SK-N-MC (cell line): ENCODE results near the gene TBC1D30.
"Not testable (repeated sequence)": the region's sequence is repeated elsewhere in the genome, so short reads cannot be mapped to it uniquely, and the experiment has no call there.

Experiments used
- DNase-seq: peaks from one replicate; pipeline ENCODE4 v3.0.0-alpha.2; 2011; ENCODE audit warnings: low read depth, low spot score
- H3K27ac ChIP-seq: fragments of 200-600 bp; sonication (generic); 2 replicates; pipeline ENCODE4 v1.5.1; 2016; ENCODE audit warnings: mixed run types
- H3K36me3 ChIP-seq: fragments of 200-600 bp; sonication (generic); 2 replicates; pipeline ENCODE4 v1.6.1; 2017; ENCODE audit warnings: antibody characterized with exemption, low read length, mixed read lengths; ENCODE audit not compliant: insufficient read depth
- H3K4me3 ChIP-seq: fragments of 200-600 bp; sonication (generic); 2 replicates; pipeline ENCODE4 v1.5.1; 2016
- H3K9ac ChIP-seq: fragments of 200-600 bp; sonication (generic); 2 replicates; pipeline ENCODE4 v1.8.0; 2017; ENCODE audit warnings: mixed run types, mixed read lengths; ENCODE audit not compliant: insufficient read length
- H3K9me3 ChIP-seq: fragments of 200-600 bp; sonication (generic); 2 replicates; pipeline ENCODE4 v1.6.1; 2017; ENCODE audit warnings: low read depth, mild to moderate bottlenecking, antibody characterized with exemption, low read length, moderate library complexity, mixed read lengths
- EZH2 ChIP-seq: fragments of 200-600 bp; sonication (generic); IDR thresholded peaks from one replicate; pipeline ENCODE4 v1.6.1; 2017; ENCODE audit warnings: antibody characterized with exemption
- FOXP2 ChIP-seq: optimal IDR thresholded peaks from 2 replicates; pipeline ENCODE3; 2011; ENCODE audit warnings: mild to moderate bottlenecking, moderate library complexity; ENCODE audit not compliant: insufficient read depth; ENCODE audit errors: extremely low read length, control extremely low read depth
- POLR2AphosphoS5 ChIP-seq: IDR thresholded peaks from 2 replicates; pipeline ENCODE4 v1.6.1; 2012; ENCODE audit warnings: mild to moderate bottlenecking, low read depth, low read length, borderline replicate concordance

TBC1D30 gene

GRCh38 chr12:64833928-64834327, 9.5 kb downstream of the TBC1D30 start:
- no peak overlapping the region for H3K4me3 ChIP-seq
- TF ChIP-seq FOXP2 (no peak), EZH2 (no peak), POLR2AphosphoS5 (no peak)
- H3K9ac ChIP-seq, result no peak overlapping the region
- DNase-seq, result no peak
- no peak overlapping the region for H3K27ac ChIP-seq
- H3K9me3 ChIP-seq, result no peaks in the 10 kb centered on the region
- no peaks in the 10 kb centered on the region for H3K36me3 ChIP-seq

GRCh38 chr12:64835901-64836300, 11.5 kb downstream of the TBC1D30 start:
- H3K4me3 ChIP-seq, result no peak overlapping the region
- H3K9ac ChIP-seq, result no peak overlapping the region
- no peaks in the 10 kb centered on the region for H3K36me3 ChIP-seq
- no peak for DNase-seq
- TF ChIP-seq EZH2 (no peak), FOXP2 (no peak), POLR2AphosphoS5 (no peak)
- H3K27ac ChIP-seq, result no peak overlapping the region
- H3K9me3 ChIP-seq, result no peaks in the 10 kb centered on the region

DNA sequence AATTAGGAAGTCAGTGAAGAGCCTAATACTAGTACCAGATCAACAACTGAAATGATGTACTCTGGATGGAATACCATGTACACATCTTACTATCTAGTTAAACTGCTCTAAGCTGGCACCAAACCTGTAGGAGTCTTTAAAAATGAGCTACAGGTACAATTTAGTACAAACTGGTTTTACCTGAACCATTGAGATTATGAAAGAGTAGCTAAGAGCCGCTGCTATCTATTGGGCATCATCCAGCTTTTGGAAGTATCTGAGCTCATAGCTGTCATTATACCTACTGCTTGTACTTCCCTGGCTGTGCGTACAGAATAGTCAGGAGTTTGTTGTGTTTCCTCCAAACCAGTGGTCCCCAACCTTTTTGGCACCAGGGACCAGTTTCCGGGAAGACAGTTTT, 12.4 kb downstream of the TBC1D30 start:
- no peak for DNase-seq
- TF ChIP-seq EZH2 (no peak), FOXP2 (no peak), POLR2AphosphoS5 (no peak)
- Histone ChIP-seq H3K27ac (no peak overlapping the region), H3K9me3 (no peaks in the 10 kb centered on the region), H3K4me3 (no peak overlapping the region), H3K9ac (no peak overlapping the region), H3K36me3 (no peaks in the 10 kb centered on the region)

- no peak for TF ChIP-seq POLR2AphosphoS5
Measured at GRCh38 chr12:64837427-64837826, 13.0 kb downstream of the TBC1D30 start.

DNA sequence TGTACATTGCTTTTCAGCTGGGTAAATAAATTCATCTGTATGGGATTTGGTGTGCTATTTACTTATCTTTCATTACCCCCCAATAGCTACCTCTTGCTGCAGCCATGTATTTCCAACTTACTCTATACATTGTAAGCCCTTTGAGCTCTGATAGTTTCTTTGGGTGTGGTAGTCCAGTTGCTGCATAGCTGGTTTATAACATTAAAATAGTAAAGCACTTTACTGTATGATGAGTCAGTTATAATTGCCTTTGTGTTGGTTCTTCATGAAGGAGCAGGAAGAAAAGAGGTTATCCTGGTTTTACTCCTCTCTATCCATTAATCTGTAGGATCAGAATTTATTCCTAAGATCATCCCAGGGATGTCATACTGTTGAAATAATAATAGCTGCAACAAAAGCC, 15.7 kb downstream of the TBC1D30 start:
- no peak for TF ChIP-seq FOXP2
- DNase-seq, result no peak
- Histone ChIP-seq H3K27ac (no peak overlapping the region), H3K9ac (no peak overlapping the region), H3K36me3 (no peaks in the 10 kb centered on the region), H3K9me3 (no peaks in the 10 kb centered on the region), H3K4me3 (no peak overlapping the region)

More at GRCh38 chr12:64837427-64837826, 13.0 kb downstream of the TBC1D30 start:
- Histone ChIP-seq H3K4me3 (no peak overlapping the region), H3K9me3 (no peaks in the 10 kb centered on the region), H3K9ac (no peak overlapping the region), H3K36me3 (no peaks in the 10 kb centered on the region), H3K27ac (no peak overlapping the region)
- no peak for DNase-seq

DNA sequence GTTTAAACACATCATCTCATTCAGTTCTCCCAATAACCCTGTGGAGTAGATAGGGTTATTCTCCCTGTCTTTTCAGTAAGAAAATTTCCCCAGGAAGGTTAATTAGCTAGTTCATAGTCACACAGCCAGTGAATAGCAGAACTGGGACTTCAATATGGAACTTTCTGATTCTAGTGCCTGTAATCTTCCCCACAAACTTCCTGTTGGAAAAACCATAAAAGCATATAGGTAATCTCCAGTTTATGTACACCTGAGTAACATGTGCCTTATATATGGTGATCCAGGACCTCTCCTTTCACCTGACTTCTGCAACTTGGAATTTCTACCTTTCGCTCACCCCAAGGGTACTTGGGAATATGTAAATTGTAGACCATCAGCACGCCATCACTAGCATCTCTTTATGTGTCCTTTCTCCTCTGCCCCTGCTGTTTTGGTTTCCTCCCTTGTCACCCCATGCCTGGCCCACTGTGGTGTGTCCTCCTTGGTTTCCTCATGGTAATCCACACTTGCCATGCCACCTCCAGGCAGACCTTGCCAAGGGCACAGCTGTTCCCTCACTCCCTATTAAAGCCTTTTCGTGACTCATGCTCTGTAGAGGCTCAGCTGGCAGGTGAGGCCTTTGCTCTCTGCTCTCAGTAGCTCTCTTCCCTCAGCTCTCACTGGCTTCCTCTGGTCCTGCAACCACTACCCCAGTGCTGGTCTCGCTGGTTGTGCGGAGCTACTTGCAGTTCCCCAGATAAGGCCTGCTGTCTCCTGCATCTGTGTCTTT, 16.7 kb downstream of the TBC1D30 start:
- TF ChIP-seq POLR2AphosphoS5, result no peak
- no peak for TF ChIP-seq EZH2
- TF ChIP-seq FOXP2, result no peak
- Histone ChIP-seq H3K27ac (no peak overlapping the region), H3K9me3 (no peaks in the 10 kb centered on the region), H3K4me3 (no peak overlapping the region), H3K9ac (no peak overlapping the region), H3K36me3 (no peaks in the 10 kb centered on the region)
- DNase-seq, result no peak

DNA sequence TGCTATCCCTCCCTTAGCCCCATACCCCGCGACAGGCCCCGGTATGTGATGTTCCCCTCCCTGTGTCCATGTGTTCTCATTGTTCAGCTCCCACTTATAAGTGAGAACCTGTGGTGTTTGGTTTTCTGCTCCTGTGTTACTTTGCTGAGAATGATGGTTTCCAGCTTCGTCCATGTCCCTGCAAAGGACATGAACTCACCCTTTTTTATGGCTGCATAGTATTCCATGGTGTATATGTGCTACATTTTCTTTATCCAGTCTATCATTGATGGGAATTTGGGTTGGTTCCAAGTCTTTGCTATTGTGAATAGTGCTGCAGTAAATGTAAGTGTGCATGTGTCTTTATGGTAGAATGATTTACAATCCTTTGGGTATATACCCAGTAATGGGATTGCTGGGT, 24.0 kb downstream of the TBC1D30 start:
- not testable (repeated sequence) for DNase-seq, H3K4me3 ChIP-seq, H3K36me3 ChIP-seq, H3K27ac ChIP-seq, H3K9me3 ChIP-seq, H3K9ac ChIP-seq

GRCh38 chr12:64858882-64859605, 34.6 kb downstream of the TBC1D30 start:
- H3K27ac ChIP-seq, result no peak overlapping the region
- H3K9me3 ChIP-seq, result no peaks in the 10 kb centered on the region
- TF ChIP-seq EZH2 (no peak), POLR2AphosphoS5 (no peak), FOXP2 (no peak)

More at GRCh38 chr12:64858882-64859605, 34.6 kb downstream of the TBC1D30 start:
- Histone ChIP-seq H3K4me3 (no peak overlapping the region), H3K9ac (no peak overlapping the region), H3K36me3 (no peaks in the 10 kb centered on the region)
- no peak for DNase-seq
